NCI-H128 (cell line): ENCODE measurements around the gene COL11A2.

Source experiments
- DNase-seq: peaks from one replicate; lab custom pipeline; 2025; ENCODE audit not compliant: unreplicated experiment; lab: John Stamatoyannopoulos, UW

Gene COL11A2

DNA sequence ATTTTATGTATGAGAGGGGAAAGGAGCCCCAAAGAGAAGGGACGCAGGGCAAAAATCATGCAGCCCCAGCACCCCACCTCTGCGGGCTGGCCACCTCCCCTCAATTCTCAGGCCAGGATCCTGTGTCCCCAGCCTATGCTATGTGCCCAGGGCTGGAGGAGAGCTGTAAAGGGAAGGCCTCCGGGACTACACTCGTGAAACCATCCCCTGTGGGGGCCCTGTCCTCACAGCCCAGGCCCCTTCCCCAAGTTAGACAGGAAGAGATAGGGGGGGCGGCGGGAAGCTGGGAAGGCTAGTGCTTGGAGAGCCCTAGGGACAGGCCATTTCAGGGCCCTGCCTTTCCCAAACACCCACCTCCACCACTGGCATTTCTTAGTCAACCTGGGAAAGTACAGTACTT is 1.4 kb upstream of the COL11A2 start:
- DNase-seq: no peak

DNA sequence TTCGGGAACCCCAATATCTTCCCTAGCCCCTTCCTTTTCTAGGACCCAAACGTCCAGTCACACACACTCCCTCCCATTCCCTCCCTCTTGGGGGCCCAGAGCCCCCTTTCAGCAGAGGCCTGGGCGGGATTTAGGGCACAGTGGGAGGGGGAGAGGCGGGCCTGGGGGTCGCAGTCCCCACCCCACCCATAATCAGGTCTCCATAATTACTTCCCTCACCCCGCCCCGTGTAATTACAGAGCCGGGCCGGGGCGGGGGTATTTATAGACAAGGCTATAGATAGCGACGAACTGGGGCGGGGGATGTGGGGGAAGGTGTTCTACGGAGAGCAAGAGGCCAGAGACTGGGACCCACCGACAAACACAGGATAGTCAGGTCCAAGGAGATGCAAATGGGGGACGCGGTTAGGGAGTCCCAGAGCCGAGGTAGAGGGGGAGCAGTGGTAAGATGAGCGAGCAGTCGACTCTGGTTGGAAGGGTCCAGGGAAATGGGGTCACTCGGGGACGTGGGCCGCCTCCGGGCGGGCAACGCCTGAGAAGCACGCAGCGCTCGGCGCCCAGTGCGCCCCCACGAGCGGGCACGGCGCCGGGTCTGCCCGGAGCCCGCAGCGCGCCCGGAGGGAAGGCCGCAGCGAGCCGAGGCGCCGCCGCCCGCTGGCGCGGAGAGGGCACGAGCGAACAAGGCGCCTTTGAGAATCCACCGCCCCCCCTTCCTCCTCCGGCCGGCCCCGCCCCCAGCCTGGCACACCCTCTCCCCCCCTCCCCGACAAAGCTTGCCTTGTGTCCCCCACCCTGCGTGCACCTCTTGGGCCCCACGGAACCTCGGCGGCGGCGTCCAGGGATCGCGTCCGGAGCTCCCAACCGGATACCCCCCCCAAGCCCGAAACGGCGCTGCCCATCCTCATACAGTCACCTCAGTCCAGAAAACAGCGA is 670 bp upstream of the COL11A2 start:
- no peak for DNase-seq

DNA sequence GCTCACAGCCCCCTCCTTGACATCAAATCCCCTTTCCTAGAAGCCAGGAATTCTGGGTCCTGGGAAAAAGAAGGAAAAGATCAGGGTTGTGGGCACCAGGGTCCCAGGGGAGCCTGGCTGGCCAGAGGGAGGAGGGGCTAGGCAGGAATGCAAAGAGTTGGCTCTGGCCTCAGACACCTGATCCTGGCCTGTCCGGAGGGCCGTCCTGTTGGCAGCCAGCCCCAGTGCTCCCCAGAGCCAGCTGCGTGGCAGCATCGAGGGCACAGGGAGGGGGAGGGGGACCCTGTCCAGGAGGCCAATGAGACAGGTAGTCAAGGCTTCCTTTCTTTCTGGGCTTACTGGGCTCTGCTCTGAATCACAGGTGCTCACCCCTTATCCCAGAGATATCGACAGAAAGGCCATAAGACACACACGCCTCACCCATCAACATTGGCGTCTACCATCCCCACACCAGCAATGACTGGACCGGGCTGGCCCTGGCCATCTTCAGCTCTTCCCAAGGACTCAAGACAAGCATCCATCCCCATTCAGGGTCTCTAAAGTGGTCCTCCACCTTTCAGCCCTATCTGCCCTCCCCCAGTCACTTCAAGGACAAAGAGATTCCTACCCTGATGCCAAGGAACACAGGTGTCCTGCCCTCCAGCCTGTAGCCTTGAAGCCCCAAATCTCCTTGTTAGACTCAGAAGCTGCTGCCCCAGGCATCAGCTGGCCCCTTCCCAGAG is 723 bp downstream of the COL11A2 start:
- DNase-seq: no peak

- no peak for DNase-seq
Measured at GRCh38 chr6:33190504-33191107, 1.7 kb downstream of the COL11A2 start.

DNA sequence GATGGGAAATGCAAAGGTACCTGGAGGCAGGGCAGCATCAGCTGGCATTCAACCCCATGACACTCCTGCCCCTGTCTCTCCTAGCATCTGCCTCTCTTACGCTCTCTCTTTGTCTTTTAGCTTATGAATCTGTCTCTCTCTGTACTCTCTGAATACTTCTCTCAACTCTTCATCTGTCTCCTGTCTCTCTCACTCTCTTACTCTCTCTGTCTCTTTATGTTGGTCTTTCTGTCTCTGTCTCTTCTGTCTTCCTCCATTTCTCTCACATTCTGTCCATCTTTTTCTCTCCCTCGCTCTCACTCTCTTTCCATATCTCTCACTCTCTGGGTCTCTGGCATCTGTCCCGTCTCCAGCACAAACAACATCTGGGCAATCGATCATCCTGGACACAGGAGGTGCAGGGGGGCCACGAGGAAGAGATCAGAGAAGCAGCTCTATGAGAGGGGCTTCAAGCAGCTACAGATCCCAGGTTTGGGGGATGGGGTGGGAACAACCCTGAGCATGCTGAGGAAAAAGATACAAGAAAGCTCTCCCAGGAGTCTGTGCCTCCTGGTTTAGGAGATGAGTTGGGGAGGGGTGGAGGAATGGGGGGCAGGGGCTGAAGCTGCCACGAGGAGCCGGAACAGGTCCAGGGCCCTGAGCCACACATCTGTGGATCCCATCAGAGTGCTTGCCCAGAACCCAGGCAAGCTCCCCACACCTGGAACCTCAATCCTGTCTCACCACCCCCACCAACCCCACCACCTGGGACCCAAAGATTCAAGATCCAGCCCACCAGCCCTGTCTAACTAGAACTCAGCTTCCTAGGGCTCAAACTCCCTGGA is 2.4 kb downstream of the COL11A2 start:
- DNase-seq: no peak

DNA sequence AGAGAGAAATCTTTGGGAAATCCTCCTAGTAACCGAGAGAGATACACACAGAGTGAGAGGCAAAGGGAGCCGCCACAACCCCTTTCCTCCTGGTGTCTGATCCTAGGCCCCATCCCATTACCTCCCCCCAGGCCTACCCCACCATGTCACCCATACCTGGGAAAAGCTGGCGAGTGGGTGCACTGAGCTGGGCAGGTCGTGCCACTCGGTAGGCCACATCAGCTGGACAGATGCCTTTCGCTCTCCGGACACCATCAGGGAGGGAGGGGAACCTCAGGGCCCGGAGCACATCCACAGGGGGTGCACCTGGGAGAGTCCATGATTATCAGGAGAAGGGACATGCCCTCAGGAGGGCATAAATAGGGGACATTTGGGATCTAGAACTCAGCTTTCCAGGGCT is 3.1 kb downstream of the COL11A2 start:
- no peak for DNase-seq

- DNase-seq: no peak
Measured at GRCh38 chr6:33187809-33188208, 4.5 kb downstream of the COL11A2 start.

GRCh38 chr6:33185654-33186187 is 6.5 kb downstream of the COL11A2 start:
- no peak for DNase-seq

DNA sequence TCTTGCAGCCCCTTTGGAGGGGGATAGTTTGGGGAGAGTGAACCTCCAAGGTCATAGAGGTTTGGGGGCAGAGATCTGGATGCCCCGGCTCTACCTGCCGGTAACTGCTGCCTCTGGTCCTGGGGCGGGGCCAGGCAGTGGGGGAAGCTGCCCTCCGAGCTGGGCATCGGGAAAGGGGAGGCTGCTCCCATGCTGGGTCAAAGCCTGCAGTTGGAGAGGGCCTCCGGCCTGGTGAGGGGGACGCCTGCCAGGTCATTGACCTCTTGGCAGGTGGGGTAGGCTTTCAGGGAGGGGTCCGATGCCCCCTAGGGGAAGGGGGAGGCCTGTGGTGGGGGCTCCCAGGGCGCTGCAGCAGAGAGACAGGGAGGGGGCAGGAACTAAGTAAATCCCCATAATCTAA is 7.1 kb downstream of the COL11A2 start:
- DNase-seq: no peak

- DNase-seq: no peak
Measured at GRCh38 chr6:33183071-33183683, 9.1 kb downstream of the COL11A2 start.

DNA sequence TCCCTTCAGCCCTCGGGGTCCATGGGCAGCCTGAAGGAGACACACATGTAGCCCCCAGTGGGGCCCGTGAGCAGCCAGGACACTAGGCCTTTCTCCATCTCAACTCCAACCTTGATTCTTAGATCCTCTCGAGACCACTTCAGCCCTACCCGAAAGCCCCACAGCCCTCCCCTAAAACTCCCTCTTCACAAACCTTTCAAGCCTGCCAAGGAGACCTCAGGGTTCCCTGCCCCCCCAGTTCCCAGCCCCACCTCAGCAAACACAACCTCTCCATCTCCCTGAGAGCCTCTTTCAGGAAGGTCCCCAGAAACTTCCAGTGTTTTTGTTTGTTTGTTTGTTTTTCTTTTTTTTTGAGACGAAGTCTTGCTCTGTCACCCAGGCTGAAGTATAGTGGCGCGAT is 11.1 kb downstream of the COL11A2 start:
- DNase-seq: no peak

DNA sequence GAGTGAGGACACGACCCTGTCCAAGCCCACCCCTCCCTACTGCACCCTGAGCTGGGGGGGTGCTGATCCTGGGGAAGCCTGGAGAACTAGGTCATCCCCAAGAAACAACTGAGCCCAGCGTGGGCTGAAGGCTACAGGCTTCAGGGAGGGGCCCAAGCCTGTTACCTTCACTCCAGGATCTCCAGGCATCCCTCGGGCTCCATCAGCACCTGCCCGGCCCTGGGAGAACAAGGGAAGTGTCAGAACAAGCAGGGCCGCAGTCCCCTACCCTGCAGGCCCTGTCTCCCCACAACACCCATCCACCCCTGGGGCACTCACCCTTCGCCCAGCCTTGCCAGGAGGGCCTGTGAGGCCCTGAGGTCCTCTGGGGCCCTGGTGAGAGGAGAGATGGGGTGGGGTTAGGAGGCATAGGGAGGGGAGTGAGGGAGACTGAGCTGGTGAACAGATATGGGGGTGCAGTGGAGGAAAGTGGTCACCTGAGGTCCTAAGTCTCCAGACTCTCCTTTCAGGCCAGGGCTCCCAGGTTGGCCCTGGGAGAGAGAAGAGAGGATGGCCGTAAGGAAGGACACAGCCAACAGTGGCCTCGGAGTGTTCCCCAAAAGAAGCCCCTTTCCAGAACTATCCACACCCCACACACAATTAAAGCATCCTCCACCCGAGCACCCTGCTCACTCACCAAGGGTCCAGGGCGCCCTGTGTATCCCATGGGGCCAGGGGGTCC is 13.4 kb downstream of the COL11A2 start:
- no peak for DNase-seq

DNA sequence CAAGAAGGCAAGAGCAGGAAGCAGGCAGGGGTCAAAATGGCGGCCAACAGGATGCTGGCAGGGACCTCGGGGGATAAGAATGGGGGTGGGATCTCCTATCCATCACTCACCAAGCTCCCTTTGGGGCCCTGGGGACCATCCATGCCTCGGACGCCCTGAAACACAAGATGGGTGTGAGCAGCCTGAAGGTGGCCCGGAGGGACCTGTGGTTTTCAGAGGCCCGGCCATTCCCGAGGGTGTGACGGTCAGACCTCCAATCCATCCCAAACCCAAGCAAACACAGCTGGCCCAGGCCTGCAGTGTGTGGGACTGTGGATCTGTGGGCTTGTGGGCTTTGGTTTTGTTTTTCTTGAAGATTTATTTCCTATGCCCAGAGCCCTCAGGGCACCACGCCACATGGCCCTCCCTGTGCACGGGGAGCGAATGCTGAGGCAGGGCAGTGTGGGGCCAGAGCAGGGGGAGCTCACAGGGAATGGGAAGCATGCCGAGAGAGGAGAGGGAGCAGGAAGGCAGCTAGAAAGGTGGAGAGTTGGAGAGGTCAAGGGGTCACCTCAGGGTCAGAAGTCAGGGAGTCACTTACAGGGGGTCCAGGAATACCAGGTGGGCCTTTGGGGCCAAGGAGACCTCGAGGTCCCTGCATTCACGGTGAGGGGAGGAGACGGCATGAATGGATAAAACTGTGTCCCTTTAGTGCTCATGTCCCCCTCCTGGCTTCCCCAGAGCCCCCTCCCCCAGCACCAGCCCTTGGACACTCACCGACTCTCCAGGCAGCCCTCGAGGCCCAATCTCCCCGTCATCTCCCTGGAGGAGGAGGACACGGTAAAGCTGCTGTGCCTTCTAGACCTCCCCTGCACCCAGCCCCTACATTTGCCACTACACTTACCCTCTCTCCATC is 14.5 kb downstream of the COL11A2 start:
- DNase-seq: no peak

- DNase-seq: no peak
Measured at GRCh38 chr6:33176906-33177305, 15.4 kb downstream of the COL11A2 start.

- DNase-seq: no peak
Measured at GRCh38 chr6:33175436-33176069, 16.7 kb downstream of the COL11A2 start.

DNA sequence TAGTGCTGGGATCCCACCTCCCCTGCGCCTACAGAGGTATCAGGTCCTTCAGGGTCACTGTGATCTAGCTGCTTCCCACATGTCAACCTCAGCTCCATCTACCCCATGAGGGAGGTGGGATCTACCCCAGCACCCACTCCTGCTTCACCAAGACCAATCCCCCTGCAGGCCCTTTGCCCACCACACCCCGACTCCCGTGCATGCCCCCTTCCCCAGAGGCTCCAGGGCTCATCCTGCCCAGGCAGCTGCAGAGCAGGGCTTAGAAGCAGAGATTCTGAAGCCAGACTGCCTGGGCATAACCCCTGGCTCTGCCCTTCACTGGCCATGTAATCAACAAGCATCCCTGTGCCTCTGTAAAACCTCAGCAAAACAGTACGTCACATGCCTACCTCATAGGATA is 17.5 kb downstream of the COL11A2 start:
- DNase-seq: no peak

- DNase-seq: no peak
Measured at GRCh38 chr6:33173535-33174180, 18.6 kb downstream of the COL11A2 start.
